Mesendoderm (in vitro differentiated cells): ENCODE measurements around the gene SQSTM1.

Source experiments
- DNase-seq: peaks from one replicate; pipeline ENCODE4 v3.0.0; 2013
- H2AK5ac ChIP-seq: 2 replicates; pipeline ENCODE4 v1.6.1; 2013; ENCODE audit warnings: low read length, inconsistent platforms
- H2BK120ac ChIP-seq: 2 replicates; pipeline ENCODE4 v1.6.1; 2013; ENCODE audit warnings: low read depth, mild to moderate bottlenecking, low read length, moderate library complexity, mixed read lengths
- H2BK15ac ChIP-seq: replicated peaks from 2 replicates; pipeline ENCODE4 v1.6.1; 2013; ENCODE audit warnings: low read depth, mild to moderate bottlenecking, moderate library complexity
- H2BK5ac ChIP-seq: 2 replicates; pipeline ENCODE4 v1.6.1; 2013; ENCODE audit warnings: low read length, inconsistent platforms
- H3K18ac ChIP-seq: 2 replicates; pipeline ENCODE4 v1.6.1; 2013; ENCODE audit warnings: mild to moderate bottlenecking, low read length, mixed read lengths
- H3K23ac ChIP-seq: one replicate; pipeline ENCODE4 v1.6.1; 2013; ENCODE audit warnings: low read length
- H3K27ac ChIP-seq: 2 replicates; pipeline ENCODE4 v1.5.1; 2013; ENCODE audit warnings: low read depth, mild to moderate bottlenecking, inconsistent platforms, low read length, moderate library complexity
- H3K27me3 ChIP-seq: 2 replicates; pipeline ENCODE4 v1.6.1; 2013; ENCODE audit warnings: low read length, control low read depth, mild to moderate bottlenecking, inconsistent platforms; ENCODE audit not compliant: insufficient read depth, poor library complexity
- H3K36me3 ChIP-seq: 2 replicates; pipeline ENCODE4 v1.6.1; 2013; ENCODE audit warnings: low read length, inconsistent platforms; ENCODE audit not compliant: control insufficient read depth, insufficient read depth
- H3K4ac ChIP-seq: one replicate; pipeline ENCODE4 v1.6.1; 2013; ENCODE audit warnings: low read depth, mild to moderate bottlenecking, low read length, moderate library complexity
- H3K4me1 ChIP-seq: 2 replicates; pipeline ENCODE4 v1.6.1; 2013; ENCODE audit warnings: low read depth, low read length, inconsistent platforms; ENCODE audit not compliant: control insufficient read depth
- H3K4me2 ChIP-seq: 2 replicates; pipeline ENCODE4 v1.6.1; 2013; ENCODE audit warnings: low read length
- H3K4me3 ChIP-seq: 2 replicates; pipeline ENCODE4 v1.5.1; 2013; ENCODE audit warnings: mild to moderate bottlenecking, low read length
- H3K56ac ChIP-seq: one replicate; pipeline ENCODE4 v1.6.1; 2013; ENCODE audit warnings: low read length
- H3K79me1 ChIP-seq: 2 replicates; pipeline ENCODE4 v1.6.1; 2013; ENCODE audit warnings: low read length, inconsistent platforms
- H3K79me2 ChIP-seq: 2 replicates; pipeline ENCODE4 v1.6.1; 2013; ENCODE audit warnings: mild to moderate bottlenecking, low read length; ENCODE audit not compliant: control insufficient read depth, insufficient read depth
- H3K9ac ChIP-seq: 2 replicates; pipeline ENCODE4 v1.6.1; 2013; ENCODE audit warnings: low read length, inconsistent platforms
- H4K5ac ChIP-seq: one replicate; pipeline ENCODE4 v1.6.1; 2013; ENCODE audit warnings: low read length
- H4K8ac ChIP-seq: one replicate; pipeline ENCODE4 v1.6.1; 2013; ENCODE audit warnings: low read depth, mild to moderate bottlenecking, control low read depth, low read length, moderate library complexity
- WGBS: extraction: QIAGEN DNeasy Blood & Tissue Kit; methylation state at CpG from one replicate; pipeline ENCODE4 v1.1.7; 2013; ENCODE audit warnings: low lambda C conversion rate, missing lambda C conversion rate; ENCODE audit not compliant: insufficient coverage; ENCODE audit errors: extremely low coverage; 5-methylcytosine and 5-hydroxymethylcytosine counted together

Gene SQSTM1

DNA sequence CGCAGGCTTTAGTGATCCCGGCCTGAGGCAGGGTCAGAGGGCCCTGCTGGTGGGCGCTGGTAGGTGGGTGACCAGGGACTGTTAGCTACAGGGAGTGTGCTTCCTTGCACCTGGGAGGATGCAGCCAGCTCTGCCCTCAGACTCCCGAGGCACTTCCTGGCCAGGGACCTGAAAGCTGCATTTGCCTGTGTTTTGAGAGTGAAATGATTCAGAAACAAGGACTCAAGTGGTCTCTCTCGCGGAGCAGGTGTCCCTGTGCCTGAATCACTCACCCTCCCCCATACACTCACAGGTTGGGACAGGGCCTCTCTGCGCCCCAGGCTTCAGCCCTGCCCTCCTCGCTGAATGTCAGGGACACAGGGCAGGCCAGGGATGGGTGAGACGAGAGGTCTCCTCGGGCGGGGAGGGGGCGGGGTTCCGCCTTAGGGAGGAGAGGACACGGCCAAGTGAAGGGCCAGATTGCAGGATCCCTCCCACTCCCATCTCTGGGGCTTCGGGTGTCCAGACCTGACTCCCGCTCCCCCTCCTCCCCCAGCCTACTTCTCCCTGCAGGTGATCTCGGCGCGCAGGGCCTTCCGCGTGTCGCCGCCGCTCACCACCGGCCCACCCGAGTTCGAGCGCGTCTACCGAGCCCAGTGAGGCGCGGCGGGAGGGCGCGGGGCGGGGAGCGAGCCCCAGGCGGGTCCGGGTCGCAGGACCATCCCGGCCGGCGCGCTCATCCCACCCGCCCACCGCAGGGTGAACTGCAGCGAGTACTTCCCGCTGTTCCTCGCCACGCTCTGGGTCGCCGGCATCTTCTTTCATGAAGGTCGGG is 25.4 kb upstream of the SQSTM1 start:
- peak overlapping the region; percentile 88 for H3K56ac ChIP-seq
- WGBS, result no CpG with 5 or more reads among the region's 53 CpGs

DNA sequence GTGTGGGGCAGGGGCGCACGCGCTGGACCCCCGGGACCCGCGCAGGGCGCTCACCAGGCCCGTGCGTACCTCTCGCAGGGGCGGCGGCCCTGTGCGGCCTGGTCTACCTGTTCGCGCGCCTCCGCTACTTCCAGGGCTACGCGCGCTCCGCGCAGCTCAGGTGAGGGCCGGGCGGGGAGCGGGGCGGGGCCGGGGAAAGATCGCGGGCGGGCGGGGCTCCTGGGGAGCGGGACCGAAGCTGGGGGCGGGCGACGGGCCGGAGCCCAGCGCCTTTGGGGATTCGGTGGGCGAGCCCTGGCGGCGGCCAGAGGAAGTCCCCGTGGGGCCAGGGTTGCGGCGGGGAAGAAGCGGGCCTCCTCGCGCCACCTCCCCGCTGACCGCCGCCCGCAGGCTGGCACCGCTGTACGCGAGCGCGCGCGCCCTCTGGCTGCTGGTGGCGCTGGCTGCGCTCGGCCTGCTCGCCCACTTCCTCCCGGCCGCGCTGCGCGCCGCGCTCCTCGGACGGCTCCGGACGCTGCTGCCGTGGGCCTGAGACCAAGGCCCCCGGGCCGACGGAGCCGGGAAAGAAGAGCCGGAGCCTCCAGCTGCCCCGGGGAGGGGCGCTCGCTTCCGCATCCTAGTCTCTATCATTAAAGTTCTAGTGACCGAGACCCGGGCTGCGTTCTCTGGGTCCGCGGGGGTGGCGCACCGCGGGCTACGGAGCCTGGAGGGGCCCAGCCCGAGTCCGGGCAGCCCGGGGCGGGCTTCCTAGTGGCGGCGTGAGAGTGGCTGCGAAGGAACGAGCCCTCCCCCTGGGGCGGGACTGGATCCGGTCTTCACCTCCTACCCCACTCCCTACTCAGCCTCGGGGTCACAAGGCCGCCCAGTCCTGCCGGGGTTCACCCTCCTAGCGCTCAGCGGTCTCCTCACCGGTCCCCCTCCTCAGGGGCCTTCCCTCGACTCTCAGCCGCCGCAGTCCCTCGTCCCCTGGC is 24.6 kb upstream of the SQSTM1 start:
- peak; percentile 85 for DNase-seq
- H3K4ac ChIP-seq, result no peak overlapping the region
- peak overlapping the region; percentile 88 for H3K56ac ChIP-seq
- no peak overlapping the region for H4K5ac ChIP-seq
- no peaks in the 10 kb centered on the region for H3K4me1 ChIP-seq
- peak overlapping the region; percentile 19 for H3K18ac ChIP-seq
- H2BK15ac ChIP-seq, result no peak overlapping the region
- WGBS, result no CpG with 5 or more reads among the region's 113 CpGs
- peak overlapping the region; percentile 55 for H3K27ac ChIP-seq
- peaks cover 3% of the 10 kb centered on the region for H3K36me3 ChIP-seq
- H3K4me3 ChIP-seq, result peak overlapping the region; percentile 55
- H3K79me1 ChIP-seq, result no peaks in the 10 kb centered on the region
- no peak overlapping the region for H3K23ac ChIP-seq
- H4K8ac ChIP-seq, result no peak overlapping the region
- no peaks in the 10 kb centered on the region for H3K27me3 ChIP-seq
- H3K9ac ChIP-seq, result peak overlapping the region; percentile 83
- H2BK120ac ChIP-seq, result peak overlapping the region; percentile 10
- no peak overlapping the region for H2AK5ac ChIP-seq
- no peak overlapping the region for H2BK5ac ChIP-seq
- H3K79me2 ChIP-seq, result no peaks in the 10 kb centered on the region
- H3K4me2 ChIP-seq, result peak overlapping the region; percentile 81

More for the DNA sequence above, 25.4 kb upstream of the SQSTM1 start:
- Histone ChIP-seq H3K9ac (peak overlapping the region; percentile 74), H3K18ac (peak overlapping the region; percentile 19), H3K36me3 (peaks cover 3% of the 10 kb centered on the region), H3K23ac (peak overlapping the region; percentile 83), H3K4ac (no peak overlapping the region), H3K27me3 (no peaks in the 10 kb centered on the region), H2BK5ac (no peak overlapping the region), H3K4me3 (peak overlapping the region; percentile 46), H3K79me1 (no peaks in the 10 kb centered on the region), H3K4me2 (peak overlapping the region; percentile 81), H3K79me2 (no peaks in the 10 kb centered on the region), H2BK15ac (no peak overlapping the region), H2BK120ac (peak overlapping the region; percentile 10), H2AK5ac (no peak overlapping the region), H4K8ac (no peak overlapping the region), H3K4me1 (no peaks in the 10 kb centered on the region), H3K27ac (peak overlapping the region; percentile 40), H4K5ac (no peak overlapping the region)
- peak; percentile 80 for DNase-seq

DNA sequence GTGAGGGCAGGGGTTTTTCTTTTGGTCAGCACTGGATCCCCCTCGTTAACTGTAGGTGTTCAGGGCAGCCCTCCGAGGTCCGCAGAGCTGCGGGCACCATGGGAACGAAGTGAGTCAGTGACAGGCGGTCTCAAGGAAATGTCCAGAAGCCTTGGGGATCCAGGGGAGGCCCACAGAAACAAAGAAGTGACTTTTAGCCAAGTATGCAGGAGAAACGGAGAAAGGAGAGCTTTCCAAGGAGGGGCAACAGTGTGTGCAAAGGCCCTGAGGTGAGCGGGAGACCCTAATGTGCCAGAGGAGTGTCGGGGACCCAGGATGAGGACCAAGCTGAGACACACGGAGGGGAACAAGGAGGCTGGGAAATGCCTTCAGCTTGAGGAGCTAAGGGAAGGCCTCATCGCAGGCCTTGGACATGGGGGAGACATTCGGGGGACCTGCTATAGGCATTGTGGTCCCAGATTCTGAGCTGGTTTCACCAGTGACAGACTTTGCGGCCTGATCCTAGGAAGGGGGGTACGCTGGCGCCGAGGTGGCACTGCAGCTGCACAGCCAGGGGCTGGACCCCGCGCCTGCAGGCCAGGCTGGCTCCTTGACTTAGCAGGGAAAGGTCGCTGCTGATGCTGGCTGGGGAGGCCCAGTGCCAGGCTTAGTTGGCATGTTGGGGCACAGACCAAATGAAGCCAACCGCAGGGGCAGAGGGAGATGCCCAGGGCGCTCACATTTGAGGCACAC is 23.7 kb upstream of the SQSTM1 start:
- H3K23ac ChIP-seq, result no peak overlapping the region
- peak overlapping the region; percentile 85 for H3K56ac ChIP-seq
- no peaks in the 10 kb centered on the region for H3K4me1 ChIP-seq
- no peaks in the 10 kb centered on the region for H3K79me2 ChIP-seq
- no peak for DNase-seq
- no peak overlapping the region for H2BK15ac ChIP-seq
- H3K27me3 ChIP-seq, result no peaks in the 10 kb centered on the region
- H3K27ac ChIP-seq, result no peak overlapping the region
- no peak overlapping the region for H3K18ac ChIP-seq
- no peak overlapping the region for H2BK120ac ChIP-seq
- H2BK5ac ChIP-seq, result no peak overlapping the region
- peaks cover 3% of the 10 kb centered on the region for H3K36me3 ChIP-seq
- H3K4me3 ChIP-seq, result no peak overlapping the region
- peak overlapping the region; percentile 83 for H3K9ac ChIP-seq
- no peak overlapping the region for H4K8ac ChIP-seq
- H3K4ac ChIP-seq, result no peak overlapping the region
- peak overlapping the region; percentile 61 for H3K4me2 ChIP-seq
- H2AK5ac ChIP-seq, result no peak overlapping the region
- WGBS, result no CpG with 5 or more reads among the region's 21 CpGs
- no peaks in the 10 kb centered on the region for H3K79me1 ChIP-seq
- no peak overlapping the region for H4K5ac ChIP-seq

DNA sequence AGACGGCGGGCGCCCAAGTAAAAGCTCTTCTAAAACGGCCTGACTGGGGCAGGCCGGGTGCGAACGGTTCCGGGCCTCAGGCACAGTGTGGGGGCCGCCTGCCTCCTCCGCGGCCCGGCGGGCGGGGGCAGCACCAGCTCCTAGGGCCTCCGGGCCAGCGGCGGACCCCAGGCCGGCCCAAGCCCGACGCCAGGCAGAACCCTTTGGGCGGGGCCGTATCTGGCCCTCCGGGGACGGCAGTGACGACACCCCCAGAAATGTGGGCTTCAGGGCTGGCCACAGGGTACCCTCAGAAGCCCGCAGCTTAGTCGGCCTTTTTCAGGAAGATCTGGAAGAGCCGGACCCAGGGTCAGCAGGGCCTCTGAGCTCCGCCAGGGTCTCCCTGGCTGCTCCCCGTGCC is 23.0 kb upstream of the SQSTM1 start:
- Histone ChIP-seq H3K79me2 (no peaks in the 10 kb centered on the region), H3K23ac (no peak overlapping the region), H4K5ac (no peak overlapping the region), H3K4me3 (no peak overlapping the region), H3K79me1 (no peaks in the 10 kb centered on the region), H3K9ac (no peak overlapping the region), H4K8ac (no peak overlapping the region), H3K36me3 (peaks cover 3% of the 10 kb centered on the region), H2BK5ac (no peak overlapping the region), H2BK120ac (no peak overlapping the region), H3K27me3 (no peaks in the 10 kb centered on the region), H3K27ac (no peak overlapping the region), H3K4me2 (no peak overlapping the region), H3K4me1 (no peaks in the 10 kb centered on the region), H3K18ac (no peak overlapping the region), H2AK5ac (no peak overlapping the region), H3K4ac (no peak overlapping the region), H2BK15ac (no peak overlapping the region), H3K56ac (no peak overlapping the region)
- no peak for DNase-seq
- no CpG with 5 or more reads among the region's 30 CpGs for WGBS

DNA sequence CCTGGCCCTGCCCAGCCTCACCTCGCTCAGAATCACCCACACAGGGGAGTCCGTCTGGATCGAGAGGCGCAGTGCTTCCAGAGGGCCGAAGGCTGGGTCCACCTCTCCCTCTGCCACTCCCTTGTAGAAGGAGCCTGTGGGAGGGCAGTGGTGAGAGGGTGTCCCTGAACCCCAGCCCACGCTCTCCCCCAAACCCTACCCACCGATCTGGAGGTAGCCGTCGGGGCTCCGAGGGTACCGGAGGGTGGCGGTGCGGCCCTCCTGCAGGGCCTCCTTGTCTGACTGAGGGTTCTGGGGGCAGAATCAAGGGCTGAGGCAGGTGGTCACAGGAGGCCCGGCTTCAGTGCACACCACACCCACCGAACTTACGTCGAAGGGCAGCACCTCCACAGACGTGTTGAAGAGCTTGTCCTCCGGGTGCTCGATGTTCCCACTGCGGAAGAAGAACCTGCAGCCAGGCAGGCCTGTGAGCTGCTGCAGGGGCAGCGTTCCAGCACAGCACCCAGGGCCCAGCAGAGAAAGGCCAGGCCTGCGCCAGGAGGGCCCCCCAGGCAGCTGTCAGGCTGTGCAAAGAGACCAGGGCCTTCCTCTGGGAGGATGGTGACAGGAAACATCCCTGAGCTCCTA is 22.4 kb upstream of the SQSTM1 start:
- Histone ChIP-seq H3K27ac (no peak overlapping the region), H3K27me3 (no peaks in the 10 kb centered on the region), H3K23ac (no peak overlapping the region), H3K36me3 (peaks cover 3% of the 10 kb centered on the region), H3K4me3 (no peak overlapping the region), H2BK15ac (no peak overlapping the region), H3K9ac (no peak overlapping the region), H3K4ac (no peak overlapping the region), H4K5ac (no peak overlapping the region), H3K79me2 (no peaks in the 10 kb centered on the region), H3K4me2 (no peak overlapping the region), H3K79me1 (no peaks in the 10 kb centered on the region), H2BK5ac (no peak overlapping the region), H3K56ac (no peak overlapping the region), H2BK120ac (no peak overlapping the region), H2AK5ac (no peak overlapping the region), H3K18ac (no peak overlapping the region), H4K8ac (no peak overlapping the region), H3K4me1 (no peaks in the 10 kb centered on the region)
- no peak for DNase-seq
- no CpG with 5 or more reads among the region's 23 CpGs for WGBS
